Stomach smooth muscle (tissue), 2 donors: ENCODE data around the gene TAS1R3.
"Not testable (repeated sequence)": the region's sequence is repeated elsewhere in the genome, so short reads cannot be mapped to it uniquely, and the experiment has no call there.

Experiments
- H3K27ac ChIP-seq: one replicate; pipeline ENCODE4 v1.7.0; 2013; ENCODE audit warnings: mild to moderate bottlenecking, low read length, inconsistent platforms
- H3K27me3 ChIP-seq, 2 donors: one replicate each; pipeline ENCODE4 v1.7.0; 2013; ENCODE audit warnings: low read length in 2 of 2; ENCODE audit not compliant: insufficient read depth in 2 of 2, control insufficient read depth in 1 of 2
- H3K36me3 ChIP-seq, 2 donors: one replicate each; pipeline ENCODE4 v1.7.0; 2013; ENCODE audit warnings: low read length in 2 of 2; ENCODE audit not compliant: control insufficient read depth in 2 of 2, insufficient read depth in 2 of 2
- H3K4me1 ChIP-seq: one replicate; pipeline ENCODE4 v1.7.0; 2013; ENCODE audit warnings: low read length; ENCODE audit not compliant: control insufficient read depth, insufficient read depth
- H3K4me3 ChIP-seq, 2 donors: one replicate each; pipeline ENCODE4 v1.7.0; 2013; ENCODE audit warnings: low read length in 2 of 2
- H3K9ac ChIP-seq, 2 donors: one replicate each; pipeline ENCODE4 v1.7.0; 2013; ENCODE audit warnings: low read length in 2 of 2, mild to moderate bottlenecking in 1 of 2
- H3K9me3 ChIP-seq, 2 donors: one replicate each; pipeline ENCODE4 v1.7.0; 2013; ENCODE audit warnings: low read length in 2 of 2; ENCODE audit not compliant: control insufficient read depth in 2 of 2
- donor health status: healthy.
- donor health status: Pancreatic carcinoma.

Gene TAS1R3

DNA sequence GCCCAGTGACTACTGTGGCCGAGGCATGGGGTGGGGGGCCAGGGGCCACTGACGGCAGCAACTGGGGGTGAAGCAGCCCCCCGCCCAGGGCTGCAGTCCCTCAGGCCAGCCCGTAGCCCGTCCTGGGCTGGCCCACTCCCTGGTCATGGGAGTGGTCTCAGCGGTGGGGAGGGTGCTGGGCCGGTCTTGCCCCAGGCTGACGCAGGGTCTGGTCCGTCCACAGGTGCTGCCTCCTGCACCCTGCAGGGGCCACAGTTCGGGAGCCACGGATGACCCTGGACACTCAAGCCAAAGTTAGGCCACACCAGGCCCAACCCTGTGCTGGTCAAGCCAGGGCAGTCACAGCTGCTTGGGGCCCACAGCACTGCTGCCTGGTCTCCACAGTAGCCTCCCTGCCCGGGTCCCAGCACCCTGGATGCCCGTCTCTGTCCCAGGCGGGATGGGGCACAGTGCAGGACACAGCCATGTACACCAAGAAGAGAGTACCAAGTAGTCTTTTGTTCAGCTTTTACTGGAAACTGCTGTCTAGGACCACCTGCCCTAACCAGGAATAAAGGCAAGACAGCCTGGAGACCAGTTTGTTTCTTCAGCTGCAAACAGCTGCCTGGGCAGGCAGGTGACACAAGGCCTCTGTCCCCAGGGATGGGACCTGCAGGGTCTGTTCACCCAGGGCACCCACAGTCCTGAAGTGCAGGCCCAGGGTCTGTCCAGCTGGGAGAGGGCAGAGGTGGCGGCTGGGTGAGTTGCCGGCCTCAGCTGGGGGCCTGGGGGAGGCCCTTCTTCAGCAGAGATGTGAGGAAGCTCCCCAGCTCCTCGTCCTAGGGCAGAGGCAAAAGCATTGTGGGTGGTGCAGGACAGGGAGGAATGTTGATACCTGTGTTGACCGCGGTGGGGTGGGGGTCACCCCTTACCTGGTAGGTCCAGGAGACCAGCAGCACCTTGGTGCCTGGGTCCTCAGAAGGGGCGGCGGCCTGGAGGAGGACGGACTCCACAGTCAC, 19.7 kb upstream of the TAS1R3 start:
- H3K4me1 ChIP-seq, result peaks cover 29% of the 10 kb centered on the region
- no peak overlapping the region for H3K9ac ChIP-seq
- H3K27ac ChIP-seq, result no peak overlapping the region
- H3K4me3 ChIP-seq, result no peak overlapping the region
- H3K27me3 ChIP-seq, result no peaks in the 10 kb centered on the region
- peaks cover 28 to 29% of the 10 kb centered on the region in 2 donors for H3K36me3 ChIP-seq
- no peaks in the 10 kb centered on the region for H3K9me3 ChIP-seq

DNA sequence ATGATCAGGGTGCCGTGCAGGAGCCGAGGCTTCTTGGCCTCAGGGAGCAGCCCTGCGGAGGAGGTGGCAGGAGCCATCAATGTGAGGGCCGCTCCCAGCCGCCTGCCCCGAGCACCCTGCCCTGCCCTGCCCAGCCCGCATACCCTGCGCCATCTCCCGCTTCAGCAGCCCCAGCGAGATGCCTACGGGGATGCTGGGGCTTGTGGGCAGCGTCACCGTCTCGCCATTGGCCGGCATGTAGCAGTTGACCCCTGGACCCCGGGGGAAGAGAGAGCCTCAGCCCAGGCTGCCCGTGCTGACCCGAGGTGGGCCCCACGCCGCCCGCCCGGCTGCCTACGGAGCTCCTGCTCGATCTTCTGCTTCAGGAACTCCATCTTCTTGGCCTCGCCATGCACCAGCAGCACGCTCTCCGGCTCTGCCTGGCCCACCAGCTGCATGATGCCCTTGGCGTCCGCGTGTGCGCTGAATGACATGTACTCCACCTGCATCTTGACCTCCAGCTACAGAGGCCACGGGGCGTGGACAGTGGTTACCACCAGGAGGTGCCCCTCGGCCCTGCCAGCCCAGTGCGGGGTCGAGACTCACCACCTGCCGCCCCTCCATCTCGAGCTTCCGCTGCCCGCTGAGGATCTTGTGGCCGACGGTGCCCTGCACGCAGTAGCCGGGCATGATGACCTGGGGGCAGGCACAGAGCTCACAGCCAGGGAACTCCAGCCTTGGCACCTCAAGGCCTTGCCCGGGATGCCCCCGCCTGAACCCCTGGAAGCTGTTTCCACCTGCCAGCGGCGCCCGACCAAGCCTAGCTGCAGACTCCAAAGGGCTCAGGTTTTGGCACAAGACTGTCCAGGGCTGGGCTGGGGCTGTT, 18.4 kb upstream of the TAS1R3 start:
- Histone ChIP-seq H3K4me3 (no peak overlapping the region), H3K27ac (no peak overlapping the region), H3K36me3 (peaks cover 28 to 29% of the 10 kb centered on the region in 2 donors), H3K4me1 (peaks cover 22% of the 10 kb centered on the region), H3K9ac (no peak overlapping the region), H3K9me3 (no peaks in the 10 kb centered on the region), H3K27me3 (no peaks in the 10 kb centered on the region)

DNA sequence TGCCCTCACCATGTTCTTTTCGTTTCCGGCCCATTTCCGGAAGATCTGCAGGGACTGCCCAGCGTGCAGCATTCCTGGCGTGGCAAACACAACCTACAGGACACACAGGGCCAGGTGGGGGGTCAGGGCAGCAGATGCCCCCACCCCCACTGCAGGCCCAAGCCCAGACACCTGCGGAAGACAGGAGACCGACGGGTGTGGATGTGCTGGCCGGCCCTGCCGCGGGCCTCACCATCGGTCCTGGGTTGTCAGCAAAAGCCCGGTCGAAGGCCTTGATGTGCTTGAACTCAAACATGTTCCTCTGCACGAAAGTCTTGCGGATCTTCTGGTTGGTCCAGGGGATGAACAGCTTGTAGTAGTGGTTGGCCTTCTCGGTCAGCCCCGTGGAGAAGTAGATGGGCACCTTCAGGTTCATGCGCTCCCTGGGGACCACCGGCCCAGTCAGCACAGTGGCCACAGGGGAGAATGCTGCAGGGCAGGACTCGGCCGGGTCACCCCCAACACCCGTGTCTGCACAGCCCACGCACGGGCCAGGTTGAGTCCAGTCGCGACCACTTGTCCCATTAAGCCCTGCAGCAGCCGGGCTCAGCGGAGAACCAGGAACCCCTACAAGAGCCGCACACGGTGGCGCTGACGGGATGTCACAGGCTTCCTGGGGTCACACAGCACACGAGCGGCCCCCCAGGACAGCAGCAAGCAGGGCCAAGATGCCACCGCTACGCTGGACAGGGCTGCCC, 17.4 kb upstream of the TAS1R3 start:
- Histone ChIP-seq H3K9ac (no peak overlapping the region), H3K27me3 (no peaks in the 10 kb centered on the region), H3K36me3 (peaks cover 28 to 29% of the 10 kb centered on the region in 2 donors), H3K9me3 (no peaks in the 10 kb centered on the region), H3K4me3 (no peak overlapping the region), H3K27ac (no peak overlapping the region), H3K4me1 (peaks cover 31% of the 10 kb centered on the region)

DNA sequence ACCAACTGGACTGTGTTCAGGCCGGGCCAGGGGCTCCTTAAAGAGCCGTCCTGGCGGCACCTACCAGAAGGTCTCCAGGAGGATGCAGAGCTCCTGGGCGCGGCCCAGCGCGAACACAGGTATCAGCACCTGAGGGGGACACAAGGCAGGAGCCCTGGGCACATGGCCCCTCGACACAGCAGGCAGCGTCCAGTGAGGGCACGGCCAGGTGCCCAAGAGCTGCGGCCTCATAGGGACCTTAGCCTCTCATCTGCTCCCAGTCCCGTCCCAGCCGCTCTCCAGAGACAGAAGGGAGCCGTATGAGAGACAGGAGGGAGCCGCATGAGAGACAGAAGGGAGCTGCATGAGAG, 16.9 kb upstream of the TAS1R3 start:
- Histone ChIP-seq H3K36me3 (peaks cover 28 to 31% of the 10 kb centered on the region in 2 donors), H3K9ac (no peak overlapping the region), H3K4me1 (peaks cover 31% of the 10 kb centered on the region), H3K9me3 (no peaks in the 10 kb centered on the region), H3K4me3 (no peak overlapping the region), H3K27me3 (no peaks in the 10 kb centered on the region), H3K27ac (no peak overlapping the region)

DNA sequence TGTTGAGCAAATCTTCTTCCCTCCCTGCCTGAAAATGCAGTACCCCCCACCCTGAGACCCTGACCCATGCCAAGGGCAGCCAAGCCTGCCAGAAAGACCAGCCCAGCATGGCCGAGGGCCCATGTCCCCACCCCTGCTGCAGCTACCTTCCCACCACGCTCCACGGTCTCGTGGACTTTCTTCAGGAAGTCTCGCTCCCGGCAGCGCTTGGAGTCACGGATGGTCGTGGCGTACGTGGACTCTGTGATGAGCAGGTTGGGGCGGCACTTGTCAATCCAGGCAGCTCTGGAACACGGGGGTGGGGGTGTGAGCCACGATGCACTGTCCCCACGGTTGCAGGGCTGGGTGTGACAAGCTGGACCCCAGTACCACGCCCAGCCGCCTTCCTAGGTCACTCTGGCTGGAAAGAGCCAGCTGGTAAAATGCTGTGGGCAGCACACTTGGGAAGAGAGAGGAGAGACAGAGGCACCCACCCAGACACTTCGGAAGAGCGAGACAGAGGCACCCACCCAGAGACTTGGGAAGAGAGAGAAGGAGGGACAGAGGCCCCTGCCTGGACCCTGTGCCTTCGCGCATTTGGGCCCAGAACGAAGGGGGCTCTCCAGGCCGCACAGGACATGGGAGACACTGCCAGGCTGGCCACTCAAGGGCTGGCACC, 16.3 kb upstream of the TAS1R3 start:
- Histone ChIP-seq H3K4me1 (peaks cover 27% of the 10 kb centered on the region), H3K36me3 (peaks cover 28 to 36% of the 10 kb centered on the region in 2 donors), H3K27ac (peak overlapping the region; percentile 11), H3K9ac (no peak overlapping the region), H3K9me3 (no peaks in the 10 kb centered on the region), H3K27me3 (no peaks in the 10 kb centered on the region), H3K4me3 (no peak overlapping the region)

DNA sequence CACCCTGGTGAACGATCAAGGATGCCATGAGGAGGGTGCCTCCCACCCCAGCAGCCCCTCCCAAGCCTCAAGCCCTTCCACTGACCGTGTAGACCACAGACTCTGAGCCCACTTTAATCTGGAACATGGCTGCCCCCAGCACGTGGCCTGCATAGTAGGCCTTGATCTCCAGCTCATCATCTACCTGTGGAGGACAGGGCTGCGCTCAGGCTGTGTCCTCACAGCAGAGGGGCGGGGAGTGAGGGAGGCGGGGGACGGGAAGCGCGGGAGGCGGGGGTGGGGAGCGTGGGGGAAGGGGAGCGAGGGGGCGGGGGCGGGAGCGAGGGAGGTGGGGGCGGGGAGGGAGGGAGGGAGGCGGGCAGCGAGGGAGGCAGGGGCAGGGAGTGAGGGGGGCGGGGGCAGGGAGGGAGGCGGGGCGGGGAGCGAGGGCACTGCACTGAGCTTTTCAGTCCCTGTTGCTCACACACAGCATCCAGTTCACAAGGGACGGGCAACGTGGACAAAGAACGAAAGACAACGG, 15.6 kb upstream of the TAS1R3 start:
- no peak overlapping the region for H3K9ac ChIP-seq
- no peak overlapping the region for H3K4me3 ChIP-seq
- H3K27ac ChIP-seq, result peak overlapping the region; percentile 11
- peaks cover 29% of the 10 kb centered on the region for H3K4me1 ChIP-seq
- H3K36me3 ChIP-seq, result peaks cover 31 to 37% of the 10 kb centered on the region in 2 donors
- H3K9me3 ChIP-seq, result no peaks in the 10 kb centered on the region
- H3K27me3 ChIP-seq, result no peaks in the 10 kb centered on the region

DNA sequence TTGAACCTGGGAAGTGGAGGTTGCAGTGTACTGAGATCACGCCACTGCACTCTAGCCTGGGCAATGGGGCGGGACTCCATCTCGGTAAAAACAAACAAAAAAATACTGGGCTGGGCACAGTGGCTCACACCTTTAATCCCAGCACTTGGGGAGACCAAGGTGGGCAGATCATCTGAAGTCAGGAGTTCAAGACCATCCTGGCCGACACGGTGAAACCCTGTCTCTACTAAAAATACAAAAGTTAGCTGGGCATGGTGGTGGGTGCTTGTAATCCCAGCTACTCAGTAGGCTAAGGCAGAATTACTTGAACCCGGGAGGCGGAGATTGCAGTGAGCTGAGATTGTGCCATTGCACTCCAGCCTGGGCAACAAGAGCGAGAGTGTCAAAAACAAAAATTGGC, 14.9 kb upstream of the TAS1R3 start:
- H3K4me1 ChIP-seq, result peaks cover 36% of the 10 kb centered on the region
- H3K9ac ChIP-seq, H3K27ac ChIP-seq, H3K9me3 ChIP-seq, H3K27me3 ChIP-seq: not testable (repeated sequence)
- H3K4me3 ChIP-seq, result peak overlapping the region in 1 of 2 donors; percentile 22
- peaks cover 28 to 37% of the 10 kb centered on the region in 2 donors for H3K36me3 ChIP-seq

DNA sequence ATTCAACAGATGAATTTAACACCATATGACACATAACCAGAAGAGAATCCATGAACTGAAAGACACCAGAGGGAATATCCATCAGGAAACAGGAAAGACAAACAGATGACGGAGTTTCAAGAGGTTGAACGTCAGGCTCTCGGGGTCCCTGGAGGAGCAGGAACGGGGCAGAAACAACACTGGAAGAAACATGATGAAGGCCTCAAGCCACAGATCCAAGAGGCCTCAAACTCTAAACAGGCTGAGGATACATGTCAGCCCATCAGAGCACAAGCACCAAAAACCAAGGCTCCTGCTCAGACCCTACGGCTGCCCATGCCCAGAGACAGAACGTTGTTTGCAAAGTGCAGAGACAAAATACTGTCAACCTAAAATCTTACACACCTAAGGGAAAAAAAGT, 13.7 kb upstream of the TAS1R3 start:
- Histone ChIP-seq H3K27ac (no peak overlapping the region), H3K9ac (no peak overlapping the region), H3K27me3 (no peaks in the 10 kb centered on the region), H3K4me1 (peaks cover 44% of the 10 kb centered on the region), H3K9me3 (no peaks in the 10 kb centered on the region), H3K36me3 (peaks cover 21 to 31% of the 10 kb centered on the region in 2 donors), H3K4me3 (no peak overlapping the region)

DNA sequence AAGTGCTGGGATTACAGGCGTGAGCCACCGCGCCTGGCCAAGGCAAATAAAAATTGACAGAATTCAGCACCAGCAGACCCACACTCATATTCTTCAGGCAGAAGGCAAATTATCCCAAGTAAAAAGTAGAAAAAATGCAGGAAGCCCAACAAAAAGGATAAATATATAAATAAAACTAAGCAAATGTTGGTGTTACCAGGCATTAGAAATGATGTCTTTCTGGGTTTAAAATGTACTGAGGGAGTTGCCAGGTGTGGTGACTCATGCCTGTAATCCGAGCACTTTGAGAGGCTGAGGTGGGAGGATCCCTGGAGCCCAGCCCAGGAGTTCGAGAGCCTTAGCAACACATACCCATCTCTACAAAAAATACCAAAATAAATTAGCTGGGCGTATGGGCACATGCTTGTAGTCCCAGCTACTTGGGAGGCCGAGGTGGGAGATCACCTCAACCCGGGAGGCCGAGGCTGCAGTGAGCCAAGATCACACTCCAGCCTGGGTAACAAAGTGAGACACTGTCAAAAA, 12.9 kb upstream of the TAS1R3 start:
- Histone ChIP-seq H3K4me1 (peaks cover 50% of the 10 kb centered on the region), H3K9me3 (no peaks in the 10 kb centered on the region), H3K9ac (no peak overlapping the region), H3K27me3 (no peaks in the 10 kb centered on the region), H3K4me3 (no peak overlapping the region), H3K36me3 (peaks cover 21 to 23% of the 10 kb centered on the region in 2 donors), H3K27ac (peak overlapping the region; percentile 53)
